Endothelial cell of umbilical vein (primary cell): ENCODE results near the gene ZNF543. TPM values are rescaled to one million over a fixed set of nuclear protein-coding genes. Genes with fewer than 3 reads are reported as not detected.

Experiments used
- BruUV-seq: library from RNA; stranded (reverse); fragments of 400-500 nt; replicated peaks from 2 replicates; lab custom pipeline; 2021; lab: Mats Ljungman, UMichigan
- CTCF ChIA-PET: fragments of 300-600, 350-600 bp; sonication (Branson Sonifier 250); formaldehyde crosslinking; loops from one replicate; lab custom pipeline; 2021; ENCODE audit warnings: antibody characterized with exemption, inconsistent platforms; lab: Charles Lee
- POLR2A ChIA-PET: fragments of 300-600, 350-600 bp; sonication (Branson Sonifier 250); formaldehyde crosslinking; loops from one replicate; lab custom pipeline; 2021; ENCODE audit warnings: antibody characterized with exemption, inconsistent platforms; lab: Charles Lee
- DNase-seq: peaks from one replicate; pipeline ENCODE4 v3.0.0-alpha.2; 2011; ENCODE audit warnings: low read depth, low spot score
- FAIRE-seq: peaks from 2 replicates; lab custom pipeline; 2011; peaks lifted over from hg19 to GRCh38; lab: Jason Lieb, UNC
- H2AFZ ChIP-seq: 2 replicates; pipeline ENCODE4 v1.6.0; 2012; ENCODE audit warnings: low read depth, low read length, control low read depth, inconsistent platforms
- H3K27ac ChIP-seq: 2 replicates; pipeline ENCODE4 v1.5.1; 2011; ENCODE audit warnings: low read depth, mild to moderate bottlenecking, control low read depth, low read length, moderate library complexity; ENCODE audit not compliant: insufficient read depth
- H3K27me3 ChIP-seq, 2 experiments: 2 replicates each; pipeline versions ENCODE4 v1.6.0 to v1.6.1; 2011; ENCODE audit warnings: low read length in 2 of 2, mixed read lengths in 1 of 2; ENCODE audit not compliant: control insufficient read depth in 2 of 2, insufficient read depth in 2 of 2
- H3K36me3 ChIP-seq, 2 experiments: 2 replicates in 1 of 2; 3 replicates in 1 of 2; pipeline ENCODE4 v1.5.1; 2011; ENCODE audit warnings: low read length in 2 of 2, mild to moderate bottlenecking in 1 of 2, moderate library complexity in 1 of 2; ENCODE audit not compliant: control insufficient read depth in 2 of 2, insufficient read depth in 2 of 2; ENCODE audit errors: extremely low read depth in 1 of 2
- H3K4me1 ChIP-seq: 3 replicates; pipeline ENCODE4 v1.5.1; 2011; ENCODE audit warnings: mild to moderate bottlenecking, low read length; ENCODE audit not compliant: control insufficient read depth, insufficient read depth; ENCODE audit errors: extremely low read depth
- H3K4me2 ChIP-seq: 2 replicates; pipeline ENCODE4 v1.6.1; 2011; ENCODE audit warnings: low read length, control low read depth, mixed read lengths; ENCODE audit not compliant: insufficient read depth
- H3K4me3 ChIP-seq, 3 experiments: fragments of 200-600 bp in 1 of 3; sonication (generic), shearing (Covaris generic) in 1 of 3; replicated peaks in 1 of 3; 2 replicates each; pipeline ENCODE4 v1.5.1; 2011 to 2016; ENCODE audit warnings: control low read depth in 3 of 3, low read length in 3 of 3, mild to moderate bottlenecking in 2 of 3, inconsistent platforms in 1 of 3, low read depth in 1 of 3, moderate library complexity in 1 of 3; ENCODE audit not compliant: insufficient read depth in 1 of 3
- H3K79me2 ChIP-seq: 2 replicates; pipeline ENCODE4 v1.6.0; 2012; ENCODE audit warnings: low read length, inconsistent platforms; ENCODE audit not compliant: control insufficient read depth, insufficient read depth
- H3K9ac ChIP-seq: replicated peaks from 2 replicates; pipeline ENCODE3; 2011; ENCODE audit warnings: low read length, control low read depth; ENCODE audit not compliant: insufficient read depth; ENCODE audit errors: extremely low read depth
- H3K9me1 ChIP-seq: replicated peaks from 3 replicates; pipeline ENCODE4 v1.6.0; 2011; ENCODE audit warnings: mild to moderate bottlenecking, low read length; ENCODE audit not compliant: control insufficient read depth, insufficient read depth; ENCODE audit errors: extremely low read depth
- H3K9me3 ChIP-seq: replicated peaks from 2 replicates; pipeline ENCODE4 v1.5.1; 2012; ENCODE audit warnings: low read length, inconsistent platforms; ENCODE audit not compliant: control insufficient read depth, insufficient read depth
- H4K20me1 ChIP-seq: replicated peaks from 2 replicates; pipeline ENCODE3; 2011; ENCODE audit warnings: mild to moderate bottlenecking, low read length; ENCODE audit not compliant: control insufficient read depth, insufficient read depth; ENCODE audit errors: extremely low read depth
- EZH2 ChIP-seq: IDR thresholded peaks from 2 replicates; pipeline ENCODE4 v1.6.1; 2012; ENCODE audit warnings: borderline replicate concordance, low read depth, mild to moderate bottlenecking, moderate library complexity, low read length, inconsistent platforms; ENCODE audit not compliant: severe bottlenecking
- FOS ChIP-seq: IDR thresholded peaks from 2 replicates; pipeline ENCODE4 v1.6.1; 2011; ENCODE audit warnings: mild to moderate bottlenecking, low read length, moderate library complexity, borderline replicate concordance; ENCODE audit not compliant: insufficient read depth
- GATA2 ChIP-seq: IDR thresholded peaks from 2 replicates; pipeline ENCODE4 v1.7.0; 2011; ENCODE audit warnings: low read depth, mild to moderate bottlenecking, moderate library complexity, mixed read lengths, low read length; ENCODE audit not compliant: insufficient read length, insufficient read depth
- JUN ChIP-seq: IDR thresholded peaks from 2 replicates; pipeline ENCODE4 v1.6.1; 2011; ENCODE audit warnings: borderline replicate concordance, low read depth; ENCODE audit not compliant: insufficient read length, insufficient read depth
- MYC ChIP-seq: IDR thresholded peaks from one replicate; pipeline ENCODE4 v1.6.1; 2011; ENCODE audit warnings: mild to moderate bottlenecking, low read depth, low read length
- POLR2A ChIP-seq: IDR thresholded peaks from 2 replicates; pipeline ENCODE4 v1.6.1; 2012; ENCODE audit warnings: low read depth, mild to moderate bottlenecking, control low read depth, low read length
- POLR2AphosphoS5 ChIP-seq: IDR thresholded peaks from 2 replicates; pipeline ENCODE4 v1.6.1; 2012; ENCODE audit warnings: low read depth, mild to moderate bottlenecking, control low read depth, low read length, moderate library complexity; ENCODE audit not compliant: insufficient read depth
- dilution Hi-C: fragments of 300-500 bp; cut with MboI; formaldehyde crosslinking; loops from one replicate; pipeline ENCODE4 v1.15.0; 2019; ENCODE audit warnings: low sequenced_read_pairs; ENCODE audit not compliant: extremely low pct_ligation_motif_present
- intact Hi-C: fragments of 100-400 bp; cut with micrococcal nuclease; formaldehyde crosslinking; loops from one replicate; pipeline ENCODE4 v1.10.0; 2022
- polyA plus RNA-seq, 4 experiments: library from polyadenylated mRNA; depleted of rRNA in 3 of 4; stranded (reverse) in 3 of 4; unstranded in 1 of 4; fragments of >200 nt; gene quantifications; 2 replicates each; pipeline versions ENCODE4 v1.2.1 to v1.2.3, GENCODE V29; 2011 to 2012; ENCODE audit warnings: missing spikeins in 1 of 4
- total RNA-seq: library from RNA; stranded (reverse); gene quantifications from 2 replicates; pipeline ENCODE4 v1.2.3, GENCODE V29; 2021
- TF ChIP-seq, protein P1 (sequence below): IDR thresholded peaks from 2 replicates; pipeline ENCODE4 v1.6.1; 2011; ENCODE audit not compliant: insufficient read depth, insufficient read length
- TF ChIP-seq, protein P2 (sequence below), 2 donors: IDR thresholded peaks; 1 replicate in 1 of 2; 2 replicates in 1 of 2; pipeline ENCODE4 v1.5.1; 2011; ENCODE audit warnings: low read length in 2 of 2, mild to moderate bottlenecking in 2 of 2, moderate library complexity in 2 of 2, control low read depth in 1 of 2, inconsistent platforms in 1 of 2, low read depth in 1 of 2; ENCODE audit not compliant: insufficient read depth in 1 of 2; ENCODE audit errors: extremely low read depth in 1 of 2

ZNF543 gene
- total and polyA plus RNA-seq, 2 donors (not counting 3 experiments of a cell fraction or from before 2014, with no cell fraction given): 1.1 to 5.3 TPM

- intact Hi-C loops (loop anchor here (1.0 to 5.0 kb wide), 6 partner anchors 39 to 110 kb away; partner anchors contain the start of genes TRAPPC2B, ZNF264, ZNF304 and ZNF543), dilution Hi-C loops (no loop called here)
- peak overlapping the region; percentile 96 for H3K9ac ChIP-seq
- H3K9me3 ChIP-seq: no peaks in the 10 kb centered on the region
- peak; percentile 76 for FAIRE-seq
- peaks cover 5 to 7% of the 10 kb centered on the region in 2 experiments for H3K36me3 ChIP-seq
- peaks cover 41% of the 10 kb centered on the region for H3K79me2 ChIP-seq
- peaks cover 2% of the 10 kb centered on the region for H4K20me1 ChIP-seq
- H3K9me1 ChIP-seq: no peaks in the 10 kb centered on the region
- BruUV-seq: TSS peak; percentile 74
- TF ChIP-seq GATA2: no peak
- TF ChIP-seq, protein P1, sequence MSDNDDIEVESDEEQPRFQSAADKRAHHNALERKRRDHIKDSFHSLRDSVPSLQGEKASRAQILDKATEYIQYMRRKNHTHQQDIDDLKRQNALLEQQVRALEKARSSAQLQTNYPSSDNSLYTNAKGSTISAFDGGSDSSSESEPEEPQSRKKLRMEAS: peak; percentile 90
- peak; percentile 26 for TF ChIP-seq POLR2AphosphoS5
- no peak for TF ChIP-seq EZH2
- peak; percentile 97 for TF ChIP-seq MYC
- TF ChIP-seq, protein P2, sequence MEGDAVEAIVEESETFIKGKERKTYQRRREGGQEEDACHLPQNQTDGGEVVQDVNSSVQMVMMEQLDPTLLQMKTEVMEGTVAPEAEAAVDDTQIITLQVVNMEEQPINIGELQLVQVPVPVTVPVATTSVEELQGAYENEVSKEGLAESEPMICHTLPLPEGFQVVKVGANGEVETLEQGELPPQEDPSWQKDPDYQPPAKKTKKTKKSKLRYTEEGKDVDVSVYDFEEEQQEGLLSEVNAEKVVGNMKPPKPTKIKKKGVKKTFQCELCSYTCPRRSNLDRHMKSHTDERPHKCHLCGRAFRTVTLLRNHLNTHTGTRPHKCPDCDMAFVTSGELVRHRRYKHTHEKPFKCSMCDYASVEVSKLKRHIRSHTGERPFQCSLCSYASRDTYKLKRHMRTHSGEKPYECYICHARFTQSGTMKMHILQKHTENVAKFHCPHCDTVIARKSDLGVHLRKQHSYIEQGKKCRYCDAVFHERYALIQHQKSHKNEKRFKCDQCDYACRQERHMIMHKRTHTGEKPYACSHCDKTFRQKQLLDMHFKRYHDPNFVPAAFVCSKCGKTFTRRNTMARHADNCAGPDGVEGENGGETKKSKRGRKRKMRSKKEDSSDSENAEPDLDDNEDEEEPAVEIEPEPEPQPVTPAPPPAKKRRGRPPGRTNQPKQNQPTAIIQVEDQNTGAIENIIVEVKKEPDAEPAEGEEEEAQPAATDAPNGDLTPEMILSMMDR (IDR thresholded peaks at IDR 0.05; ENCODE audit: extremely low read depth in 1 of 2, insufficient read depth in 1 of 2, low read depth in 1 of 2, low read length in 2 of 2): peak in 1 of 2 donors; percentile 26
- TF ChIP-seq FOS: no peak
- peak; percentile 45 for TF ChIP-seq JUN
- peak; percentile 72 for TF ChIP-seq POLR2A
- H3K4me1 ChIP-seq: peaks cover 20% of the 10 kb centered on the region
- H3K4me2 ChIP-seq: peak overlapping the region; percentile 74
- H3K4me3 ChIP-seq: peak overlapping the region; percentile 21 to 77 (median 72)
- ChIA-PET CTCF (no interaction called here), POLR2A (no interaction called here)
- peak; percentile 93 for DNase-seq
- no peaks in the 10 kb centered on the region for H3K27me3 ChIP-seq
- peak overlapping the region; percentile 72 for H2AFZ ChIP-seq
- H3K27ac ChIP-seq: peak overlapping the region; percentile 90
Observed at GRCh38 chr19:57279418-57280164, 40.7 kb upstream of the ZNF543 start.
